Body of pancreas (tissue), 4 donors: Measurements from ENCODE around the gene FZD1.

Experiments
- POLR2A ChIP-seq, 3 donors: fragments of 450-650 bp; IDR thresholded peaks; one replicate each; pipeline ENCODE4 v1.6.1; 2016; ENCODE audit warnings: antibody characterized with exemption in 3 of 3, mild to moderate bottlenecking in 2 of 3
- TF ChIP-seq, protein P1 (sequence below), 7 experiments: fragments of 450-650 bp in 4 of 7; fragments of 200-600 bp in 3 of 7; sonication (generic) in 3 of 7; IDR thresholded peaks; one replicate each; pipeline ENCODE4 v1.5.1; 2016 to 2019; ENCODE audit warnings: antibody characterized with exemption in 7 of 7

DNA sequence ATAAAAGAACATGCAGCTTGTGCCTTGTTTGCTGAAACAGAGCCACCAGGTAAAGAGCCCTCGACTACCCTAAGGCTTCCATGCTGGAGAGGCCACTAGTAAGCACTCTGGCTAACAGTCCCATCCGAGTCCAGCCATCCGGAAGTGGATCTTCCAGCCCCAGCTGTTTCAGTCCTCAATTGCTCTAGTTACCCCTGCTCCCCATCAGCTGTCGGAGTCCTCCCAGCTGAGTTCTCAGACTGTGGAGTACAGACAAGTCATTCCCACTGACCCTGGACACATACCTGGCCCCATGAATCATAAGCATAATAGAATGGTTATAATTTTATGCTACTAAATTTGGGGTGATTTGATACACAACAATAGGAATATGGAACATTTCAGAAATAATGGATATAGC lies 13.5 kb upstream of the FZD1 start:
- TF ChIP-seq, protein P1, sequence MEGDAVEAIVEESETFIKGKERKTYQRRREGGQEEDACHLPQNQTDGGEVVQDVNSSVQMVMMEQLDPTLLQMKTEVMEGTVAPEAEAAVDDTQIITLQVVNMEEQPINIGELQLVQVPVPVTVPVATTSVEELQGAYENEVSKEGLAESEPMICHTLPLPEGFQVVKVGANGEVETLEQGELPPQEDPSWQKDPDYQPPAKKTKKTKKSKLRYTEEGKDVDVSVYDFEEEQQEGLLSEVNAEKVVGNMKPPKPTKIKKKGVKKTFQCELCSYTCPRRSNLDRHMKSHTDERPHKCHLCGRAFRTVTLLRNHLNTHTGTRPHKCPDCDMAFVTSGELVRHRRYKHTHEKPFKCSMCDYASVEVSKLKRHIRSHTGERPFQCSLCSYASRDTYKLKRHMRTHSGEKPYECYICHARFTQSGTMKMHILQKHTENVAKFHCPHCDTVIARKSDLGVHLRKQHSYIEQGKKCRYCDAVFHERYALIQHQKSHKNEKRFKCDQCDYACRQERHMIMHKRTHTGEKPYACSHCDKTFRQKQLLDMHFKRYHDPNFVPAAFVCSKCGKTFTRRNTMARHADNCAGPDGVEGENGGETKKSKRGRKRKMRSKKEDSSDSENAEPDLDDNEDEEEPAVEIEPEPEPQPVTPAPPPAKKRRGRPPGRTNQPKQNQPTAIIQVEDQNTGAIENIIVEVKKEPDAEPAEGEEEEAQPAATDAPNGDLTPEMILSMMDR (IDR thresholded peaks at IDR 0.05) = no peak
- TF ChIP-seq POLR2A (IDR thresholded peaks at IDR 0.05) = no peak
